Kidney epithelial cell (primary cell): ENCODE results near the gene AKAP7. TPM values are rescaled to one million over a fixed set of nuclear protein-coding genes. Genes with fewer than 3 reads are reported as not detected.

Source experiments
- DNase-seq: peaks from one replicate; pipeline ENCODE4 v3.0.0-alpha.2; 2010; ENCODE audit warnings: low read depth
- H3K27me3 ChIP-seq: 2 replicates; pipeline ENCODE4 v1.6.0; 2011; ENCODE audit warnings: low read length; ENCODE audit not compliant: control insufficient read depth, insufficient read depth
- H3K36me3 ChIP-seq: 2 replicates; pipeline ENCODE4 v1.5.1; 2011; ENCODE audit warnings: low read length; ENCODE audit not compliant: control insufficient read depth, insufficient read depth
- H3K4me3 ChIP-seq: 2 replicates; pipeline ENCODE4 v1.5.1; 2011; ENCODE audit warnings: low read depth, mild to moderate bottlenecking, control low read depth, low read length
- CTCF ChIP-seq: IDR thresholded peaks from 2 replicates; pipeline ENCODE4 v1.5.1; 2011; ENCODE audit warnings: mild to moderate bottlenecking, moderate library complexity, low read length, control low read depth, inconsistent platforms; ENCODE audit not compliant: insufficient read depth, poor library complexity, severe bottlenecking
- total RNA-seq: library from RNA; depleted of rRNA; stranded (reverse); fragments of >200 nt; gene quantifications from 2 replicates; pipeline ENCODE4 v1.2.3, GENCODE V29; 2015

Gene AKAP7
- total RNA-seq, 1 donor from 2014 or later, result 4.2 TPM

GRCh38 chr6:131227158-131227543 is 91.9 kb downstream of the AKAP7 start:
- Histone ChIP-seq H3K27me3 (no peaks in the 10 kb centered on the region), H3K4me3 (no peak overlapping the region), H3K36me3 (no peaks in the 10 kb centered on the region)
- no peak for TF ChIP-seq CTCF
- DNase-seq, result no peak

GRCh38 chr6:131231103-131231502 is 95.8 kb downstream of the AKAP7 start:
- H3K4me3 ChIP-seq, result no peak overlapping the region
- no peaks in the 10 kb centered on the region for H3K36me3 ChIP-seq
- no peaks in the 10 kb centered on the region for H3K27me3 ChIP-seq
- no peak for DNase-seq
- TF ChIP-seq CTCF, result no peak

- Histone ChIP-seq H3K36me3 (no peaks in the 10 kb centered on the region), H3K27me3 (no peaks in the 10 kb centered on the region), H3K4me3 (no peak overlapping the region)
- no peak for TF ChIP-seq CTCF
- DNase-seq, result no peak
Observed at GRCh38 chr6:131231891-131232290, 96.6 kb downstream of the AKAP7 start.

DNA sequence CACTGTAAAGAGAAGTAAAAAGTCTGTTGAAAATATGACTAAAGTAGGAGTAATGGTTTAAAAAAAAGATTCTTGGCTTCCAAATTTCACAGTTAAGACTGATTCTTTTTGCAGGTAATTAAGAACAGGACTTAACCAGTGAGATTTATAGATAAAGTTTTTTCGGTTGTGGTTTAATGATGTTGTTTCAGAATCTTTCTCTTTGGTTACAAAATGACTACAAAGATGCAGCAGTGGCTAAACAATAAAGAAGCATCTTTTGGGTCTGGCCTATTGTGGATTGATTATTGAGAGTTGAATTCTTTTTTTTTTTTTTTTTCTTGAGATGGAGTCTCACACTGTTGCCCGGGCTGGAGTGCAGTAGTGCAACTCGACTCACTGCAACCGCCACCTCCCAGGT is 109.7 kb downstream of the AKAP7 start:
- DNase-seq, result no peak
- no peak overlapping the region for H3K4me3 ChIP-seq
- no peaks in the 10 kb centered on the region for H3K27me3 ChIP-seq
- no peak for TF ChIP-seq CTCF
- H3K36me3 ChIP-seq, result no peaks in the 10 kb centered on the region

- Histone ChIP-seq H3K27me3 (no peaks in the 10 kb centered on the region), H3K36me3 (no peaks in the 10 kb centered on the region), H3K4me3 (peak overlapping the region; percentile 46)
- peak; percentile 29 for DNase-seq
- no peak for TF ChIP-seq CTCF
Observed at GRCh38 chr6:131250122-131250521, 114.9 kb downstream of the AKAP7 start.

GRCh38 chr6:131250936-131251335 is 115.7 kb downstream of the AKAP7 start:
- TF ChIP-seq CTCF, result no peak
- H3K27me3 ChIP-seq, result no peaks in the 10 kb centered on the region
- peak overlapping the region; percentile 46 for H3K4me3 ChIP-seq
- no peak for DNase-seq
- H3K36me3 ChIP-seq, result no peaks in the 10 kb centered on the region
